HEK293 (cell line): ENCODE results near the gene TTC31.
A peak's percentile ranks its signal among the peaks of the same experiment; 100 is the strongest.

Experiments used
- CTCF ChIA-PET: fragments of 350-600 bp; formaldehyde crosslinking; extraction: SDS; loops from one replicate; lab custom pipeline; 2021; ENCODE audit warnings: antibody characterized with exemption; lab: Yijun Ruan, JAX
- POLR2A ChIA-PET: fragments of 300-600 bp; formaldehyde crosslinking; extraction: SDS; loops from one replicate; lab custom pipeline; 2020; ENCODE audit warnings: antibody characterized with exemption, inconsistent platforms; lab: Yijun Ruan, JAX
- H3K27ac ChIP-seq: fragments of 200-500 bp; sonication (Bioruptor generic); 2 replicates; pipeline ENCODE4 v1.5.1; 2014; ENCODE audit warnings: low read depth, low read length, control low read depth, inconsistent platforms; ENCODE audit errors: extremely low read depth
- H3K36me3 ChIP-seq, 2 experiments: fragments of 200-500 bp in 1 of 2; sonication (Bioruptor generic) in 1 of 2; 1 replicate in 1 of 2; 2 replicates in 1 of 2; pipeline ENCODE4 v1.5.1; 2014 to 2017; ENCODE audit warnings: inconsistent platforms in 2 of 2, low read length in 2 of 2; ENCODE audit not compliant: control insufficient read depth in 2 of 2, insufficient read depth in 1 of 2
- H3K4me1 ChIP-seq: fragments of 200-500 bp; sonication (Bioruptor generic); 2 replicates; pipeline ENCODE4 v1.5.1; 2014; ENCODE audit warnings: mild to moderate bottlenecking, low read length, inconsistent platforms; ENCODE audit not compliant: control insufficient read depth, insufficient read depth
- H3K4me3 ChIP-seq: 2 replicates; pipeline ENCODE4 v1.5.1; 2011; ENCODE audit warnings: low read depth, mild to moderate bottlenecking, control low read depth, low read length, moderate library complexity
- H3K9me3 ChIP-seq: fragments of 200-500 bp; sonication (Bioruptor generic); 2 replicates; pipeline ENCODE4 v1.5.1; 2014; ENCODE audit warnings: low read depth, low read length, inconsistent platforms; ENCODE audit not compliant: control insufficient read depth, insufficient read depth
- INSM2 ChIP-seq: fragments of 450-650 bp; formaldehyde crosslinking; IDR thresholded peaks from 2 replicates; pipeline ENCODE4 v1.5.1; 2016; ENCODE audit warnings: missing biosample characterization, missing genetic modification characterization
- KLF17 ChIP-seq: fragments of 450-650 bp; formaldehyde crosslinking; IDR thresholded peaks from 2 replicates; pipeline ENCODE4 v1.5.1; 2016; ENCODE audit warnings: missing biosample characterization, missing genetic modification characterization
- OVOL3 ChIP-seq: fragments of 450-650 bp; formaldehyde crosslinking; IDR thresholded peaks from 2 replicates; pipeline ENCODE4 v1.5.1; 2016; ENCODE audit warnings: missing biosample characterization, missing genetic modification characterization
- PRDM1 ChIP-seq: fragments of 450-650 bp; formaldehyde crosslinking; IDR thresholded peaks from 2 replicates; pipeline ENCODE4; 2016; ENCODE audit warnings: missing biosample characterization, missing genetic modification characterization
- SP2 ChIP-seq: fragments of 450-650 bp; formaldehyde crosslinking; IDR thresholded peaks from 2 replicates; pipeline ENCODE4 v1.5.1; 2016; ENCODE audit warnings: missing biosample characterization, missing genetic modification characterization
- ZBTB21 ChIP-seq: fragments of 450-650 bp; formaldehyde crosslinking; IDR thresholded peaks from 2 replicates; pipeline ENCODE4 v1.5.1; 2017; ENCODE audit warnings: missing biosample characterization, missing genetic modification characterization
- ZNF239 ChIP-seq: fragments of 450-650 bp; formaldehyde crosslinking; IDR thresholded peaks from 2 replicates; pipeline ENCODE4 v1.5.1; 2016; ENCODE audit warnings: missing biosample characterization, missing genetic modification characterization
- ZNF26 ChIP-seq: fragments of 450-650 bp; formaldehyde crosslinking; IDR thresholded peaks from 2 replicates; pipeline ENCODE4 v1.5.1; 2016; ENCODE audit warnings: missing biosample characterization, missing genetic modification characterization
- ZNF324 ChIP-seq: fragments of 450-650 bp; formaldehyde crosslinking; IDR thresholded peaks from 2 replicates; pipeline ENCODE4 v1.5.1; 2016; ENCODE audit warnings: missing biosample characterization, missing genetic modification characterization
- ZNF394 ChIP-seq: fragments of 450-650 bp; formaldehyde crosslinking; IDR thresholded peaks from 2 replicates; pipeline ENCODE4 v1.5.1; 2016; ENCODE audit warnings: missing biosample characterization, missing genetic modification characterization, mild to moderate bottlenecking, moderate library complexity, borderline replicate concordance
- ZNF48 ChIP-seq: fragments of 450-650 bp; formaldehyde crosslinking; IDR thresholded peaks from 2 replicates; pipeline ENCODE4 v1.5.1; 2016; ENCODE audit warnings: missing biosample characterization, missing genetic modification characterization
- ZNF518A ChIP-seq: fragments of 450-650 bp; formaldehyde crosslinking; conservative IDR thresholded peaks from 2 replicates; pipeline ENCODE4 v1.5.1; 2016; ENCODE audit warnings: low read depth, missing biosample characterization, missing genetic modification characterization
- ZNF530 ChIP-seq: fragments of 450-650 bp; formaldehyde crosslinking; IDR thresholded peaks from 2 replicates; pipeline ENCODE4 v1.5.1; 2016; ENCODE audit warnings: low read depth, missing biosample characterization, missing genetic modification characterization
- ZNF645 ChIP-seq: fragments of 450-650 bp; formaldehyde crosslinking; IDR thresholded peaks from 2 replicates; pipeline ENCODE4; 2016; ENCODE audit warnings: missing biosample characterization, missing genetic modification characterization
- ZNF658 ChIP-seq: fragments of 450-650 bp; formaldehyde crosslinking; IDR thresholded peaks from 2 replicates; pipeline ENCODE4; 2016; ENCODE audit warnings: missing biosample characterization, missing genetic modification characterization
- ZNF704 ChIP-seq: fragments of 450-650 bp; formaldehyde crosslinking; IDR thresholded peaks from 2 replicates; pipeline ENCODE4 v1.5.1; 2016; ENCODE audit warnings: missing biosample characterization, missing genetic modification characterization
- ZNF837 ChIP-seq: fragments of 450-650 bp; formaldehyde crosslinking; IDR thresholded peaks from 2 replicates; pipeline ENCODE4 v1.5.1; 2016; ENCODE audit warnings: missing biosample characterization, missing genetic modification characterization
- ZSCAN23 ChIP-seq: fragments of 450-650 bp; formaldehyde crosslinking; IDR thresholded peaks from 2 replicates; pipeline ENCODE4 v1.5.1; 2016; ENCODE audit warnings: missing biosample characterization, missing genetic modification characterization

Gene TTC31

DNA sequence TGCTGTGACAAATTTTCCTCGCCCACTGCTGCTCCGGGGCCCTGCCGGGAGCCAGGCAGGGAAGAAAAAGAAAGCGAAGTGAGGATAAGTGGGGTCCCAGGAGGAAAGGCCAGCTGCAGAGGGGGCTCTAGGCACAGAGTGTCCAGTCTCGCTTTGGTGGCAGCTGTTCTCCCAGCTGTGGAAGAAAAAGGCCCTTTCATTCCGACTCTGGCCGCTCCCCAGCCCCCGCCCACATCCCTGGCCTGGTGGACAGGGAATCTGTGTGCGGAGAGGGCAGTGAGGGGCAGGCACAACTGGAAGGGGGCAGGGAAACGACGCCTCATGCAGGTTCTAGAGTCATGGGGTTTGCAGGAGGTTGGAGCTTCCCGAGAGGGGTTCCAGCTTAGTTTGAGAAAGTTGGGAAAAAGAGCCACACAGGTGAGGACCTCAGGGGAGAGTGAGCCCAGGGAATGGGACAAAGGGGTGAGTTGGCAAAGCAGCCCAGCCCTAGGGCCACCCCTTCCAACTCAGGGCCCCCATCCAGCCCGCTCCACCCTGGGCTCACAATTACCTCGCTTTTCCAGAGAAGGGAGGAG is 43.0 kb upstream of the TTC31 start:
- Histone ChIP-seq H3K27ac (peak overlapping the region; percentile 68; the same call in 1 of the 2 replicates), H3K9me3 (no peaks in the 10 kb centered on the region), H3K36me3 (peaks cover 0 to 40% of the 10 kb centered on the region in 2 experiments; a peak in 1 of 3 replicates), H3K4me3 (peak overlapping the region; percentile 56), H3K4me1 (peaks cover 7% of the 10 kb centered on the region)
- TF ChIP-seq ZNF48 (tag by site-specific recombination): no peak
- TF ChIP-seq ZSCAN23 (tag by site-specific recombination): no peak
- TF ChIP-seq PRDM1: 0 out of 2 replicates have a peak, but pooled peaks have one; percentile 7
- ChIA-PET POLR2A (interaction anchor here (0.6 to 2.4 kb wide), 21 partner anchors 8 to 433 kb away, joined by 3 to 40 read pairs (median 4); partner anchors contain the start of genes AUP1, C2orf81, CCDC142 and DCTN1), CTCF (interaction anchor here (0.6 to 2.5 kb wide), 7 partner anchors 11 to 146 kb away, joined by 3 to 6 read pairs (median 3); no protein-coding TSS in a partner anchor)

DNA sequence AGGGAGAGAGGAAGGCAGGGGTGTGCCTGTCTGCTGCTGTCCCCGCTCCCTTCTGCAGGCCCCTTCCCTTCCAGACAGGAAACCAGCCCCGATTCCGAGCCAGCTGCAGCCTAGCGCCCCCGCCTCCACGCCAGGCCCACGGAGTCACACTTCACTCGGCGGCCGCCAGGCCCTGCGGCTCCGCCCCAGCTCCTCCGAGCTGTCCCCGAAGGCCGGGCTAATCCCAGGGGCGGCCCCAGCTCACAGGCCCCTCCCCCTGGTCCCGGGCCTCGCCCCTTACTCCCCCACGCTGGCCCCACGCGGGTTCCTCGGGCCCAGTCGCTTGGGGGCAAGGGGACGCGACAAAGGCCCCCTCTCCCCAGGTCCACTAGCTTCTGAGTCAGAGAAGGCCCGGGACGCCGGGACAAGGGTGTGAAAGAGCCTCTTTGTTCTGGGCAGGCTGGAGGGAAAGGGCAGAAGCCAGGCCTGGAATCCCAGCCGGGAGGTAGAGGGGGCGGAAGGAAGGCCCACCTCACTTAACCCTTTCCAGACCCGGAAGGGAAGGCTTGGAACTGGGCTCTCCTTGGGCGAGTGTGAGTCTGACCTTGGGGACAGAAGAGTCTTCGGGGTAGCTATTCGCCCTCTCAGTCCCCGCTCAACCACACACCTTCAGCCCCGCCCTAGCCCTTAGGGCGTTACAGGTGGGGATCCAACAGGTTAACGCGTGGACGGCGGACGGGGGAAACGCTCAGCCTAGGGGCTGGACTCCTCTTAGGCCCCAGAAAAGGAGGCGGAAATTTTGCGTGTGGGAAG is 42.3 kb upstream of the TTC31 start:
- Histone ChIP-seq H3K36me3 (peaks cover 0 to 35% of the 10 kb centered on the region in 2 experiments; a peak in 1 of 3 replicates), H3K9me3 (no peaks in the 10 kb centered on the region), H3K4me3 (peak overlapping the region; percentile 56), H3K27ac (peak overlapping the region; percentile 68), H3K4me1 (peaks cover 7% of the 10 kb centered on the region)
- CTCF ChIA-PET: interaction anchor here (0.6 to 2.5 kb wide), 6 partner anchors 10 to 145 kb away, joined by 3 to 6 read pairs (median 4); no protein-coding TSS in a partner anchor
- POLR2A ChIA-PET: interaction anchor here (0.6 to 2.4 kb wide), 22 partner anchors 9 to 433 kb away, joined by 3 to 40 read pairs (median 4); partner anchors contain the start of genes AUP1, C2orf81, CCDC142 and DCTN1
- TF ChIP-seq ZNF658 (tag by site-specific recombination) (no peak), ZNF645 (tag by site-specific recombination) (no peak), ZNF530 (tag by site-specific recombination) (no peak), ZNF518A (no peak), INSM2 (tag by site-specific recombination) (no peak), ZNF26 (tag by site-specific recombination) (no peak), SP2 (tag by site-specific recombination) (peak; percentile 77), ZNF837 (no peak), ZNF394 (peak; percentile 97), ZNF239 (tag by site-specific recombination) (no peak), ZNF324 (no peak), ZBTB21 (tag by site-specific recombination) (no peak), ZNF704 (tag by site-specific recombination) (no peak), KLF17 (tag by site-specific recombination) (peak; percentile 37; the same call in 1 of the 2 replicates), OVOL3 (tag by site-specific recombination) (no peak)
